ENCODE data around the gene APMAP.

DNA sequence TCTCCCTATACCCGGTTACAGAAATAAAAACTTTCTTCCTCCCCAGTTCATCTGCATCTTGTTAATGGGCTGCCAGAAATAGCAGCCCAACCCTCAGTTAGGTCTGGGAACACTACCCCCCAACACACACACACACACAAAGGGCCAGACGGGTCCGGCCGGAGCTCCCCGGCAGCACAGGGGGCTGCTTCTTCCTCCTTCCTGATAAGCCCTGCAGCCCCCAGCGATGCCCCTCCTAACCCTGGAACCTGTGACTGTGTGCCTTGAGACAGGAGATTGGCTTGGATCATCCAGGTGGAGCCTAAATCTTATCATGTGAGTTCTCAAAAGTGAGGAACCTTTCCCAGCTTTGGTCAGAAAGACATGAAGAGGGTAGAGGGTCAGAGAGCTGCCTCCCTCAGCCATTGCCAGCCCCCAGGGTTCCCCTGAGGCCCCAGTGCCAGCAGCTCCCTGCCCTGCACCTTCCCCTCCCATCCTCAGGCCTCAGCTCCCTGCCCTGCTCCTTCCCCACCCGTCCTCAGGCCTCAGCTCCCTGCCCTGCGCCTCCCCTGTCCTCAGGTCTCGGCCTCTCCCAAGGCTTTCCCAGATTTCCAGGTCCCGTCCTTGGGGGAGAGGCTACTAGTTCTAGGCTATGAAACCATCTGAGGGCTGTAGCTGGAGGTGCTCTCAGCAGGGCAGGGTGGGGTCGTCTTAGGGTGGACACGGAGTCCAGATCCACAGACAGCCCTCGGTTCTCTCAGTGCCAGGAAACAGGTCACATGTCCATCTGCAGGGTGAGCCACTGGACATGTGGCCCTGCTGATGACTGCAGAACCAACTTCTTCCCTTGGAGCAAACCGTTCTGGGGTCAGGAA is 77.9 kb downstream of the APMAP start:
- no peak for TF ChIP-seq POLR2A (IDR thresholded peaks at IDR 0.05)
- TF ChIP-seq, protein P1, sequence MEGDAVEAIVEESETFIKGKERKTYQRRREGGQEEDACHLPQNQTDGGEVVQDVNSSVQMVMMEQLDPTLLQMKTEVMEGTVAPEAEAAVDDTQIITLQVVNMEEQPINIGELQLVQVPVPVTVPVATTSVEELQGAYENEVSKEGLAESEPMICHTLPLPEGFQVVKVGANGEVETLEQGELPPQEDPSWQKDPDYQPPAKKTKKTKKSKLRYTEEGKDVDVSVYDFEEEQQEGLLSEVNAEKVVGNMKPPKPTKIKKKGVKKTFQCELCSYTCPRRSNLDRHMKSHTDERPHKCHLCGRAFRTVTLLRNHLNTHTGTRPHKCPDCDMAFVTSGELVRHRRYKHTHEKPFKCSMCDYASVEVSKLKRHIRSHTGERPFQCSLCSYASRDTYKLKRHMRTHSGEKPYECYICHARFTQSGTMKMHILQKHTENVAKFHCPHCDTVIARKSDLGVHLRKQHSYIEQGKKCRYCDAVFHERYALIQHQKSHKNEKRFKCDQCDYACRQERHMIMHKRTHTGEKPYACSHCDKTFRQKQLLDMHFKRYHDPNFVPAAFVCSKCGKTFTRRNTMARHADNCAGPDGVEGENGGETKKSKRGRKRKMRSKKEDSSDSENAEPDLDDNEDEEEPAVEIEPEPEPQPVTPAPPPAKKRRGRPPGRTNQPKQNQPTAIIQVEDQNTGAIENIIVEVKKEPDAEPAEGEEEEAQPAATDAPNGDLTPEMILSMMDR (IDR thresholded peaks at IDR 0.05), result no peak
